GM08714 (cell line): ENCODE data around the gene AFTPH.

Source experiments
- H3K4me3 ChIP-seq: fragments of 200-500 bp; sonication (Bioruptor generic); 2 replicates; pipeline ENCODE4 v1.5.1; 2014; ENCODE audit warnings: mild to moderate bottlenecking, low read length, inconsistent platforms
- ZNF274 ChIP-seq: IDR thresholded peaks from 2 replicates; pipeline ENCODE4 v1.6.1; 2012; ENCODE audit warnings: mild to moderate bottlenecking, low read depth, low read length

Gene AFTPH

GRCh38 chr2:64488050-64488974 is 35.8 kb upstream of the AFTPH start:
- H3K4me3 ChIP-seq, result no peak overlapping the region
- TF ChIP-seq ZNF274, result no peak

GRCh38 chr2:64489081-64489751 is 34.9 kb upstream of the AFTPH start:
- no peak for TF ChIP-seq ZNF274
- no peak overlapping the region for H3K4me3 ChIP-seq

GRCh38 chr2:64491426-64491825 is 32.7 kb upstream of the AFTPH start:
- no peak overlapping the region for H3K4me3 ChIP-seq
- TF ChIP-seq ZNF274, result no peak

GRCh38 chr2:64492272-64492671 is 31.9 kb upstream of the AFTPH start:
- H3K4me3 ChIP-seq, result no peak overlapping the region
- no peak for TF ChIP-seq ZNF274

- TF ChIP-seq ZNF274, result no peak
- no peak overlapping the region for H3K4me3 ChIP-seq
These were observed 31.3 kb upstream of the AFTPH start for GRCh38 chr2:64492821-64493220.

- TF ChIP-seq ZNF274, result no peak
- H3K4me3 ChIP-seq, result no peak overlapping the region
These were observed 30.3 kb upstream of the AFTPH start for GRCh38 chr2:64493788-64494187.

- no peak for TF ChIP-seq ZNF274
- no peak overlapping the region for H3K4me3 ChIP-seq
These were observed 25.7 kb upstream of the AFTPH start for GRCh38 chr2:64498438-64498837.

GRCh38 chr2:64500549-64500948 is 23.6 kb upstream of the AFTPH start:
- H3K4me3 ChIP-seq, result no peak overlapping the region
- no peak for TF ChIP-seq ZNF274

GRCh38 chr2:64501946-64502345 is 22.2 kb upstream of the AFTPH start:
- no peak overlapping the region for H3K4me3 ChIP-seq
- TF ChIP-seq ZNF274, result no peak

- no peak overlapping the region for H3K4me3 ChIP-seq
- no peak for TF ChIP-seq ZNF274
These were observed 21.3 kb upstream of the AFTPH start for GRCh38 chr2:64502860-64503259.

- H3K4me3 ChIP-seq, result no peak overlapping the region
- no peak for TF ChIP-seq ZNF274
These were observed 19.1 kb upstream of the AFTPH start for GRCh38 chr2:64504774-64505720.

- TF ChIP-seq ZNF274, result no peak
- no peak overlapping the region for H3K4me3 ChIP-seq
These were observed 17.4 kb upstream of the AFTPH start for GRCh38 chr2:64506686-64507085.

GRCh38 chr2:64514008-64514407 is 10.1 kb upstream of the AFTPH start:
- H3K4me3 ChIP-seq, result no peak overlapping the region

GRCh38 chr2:64515086-64515485 is 9.0 kb upstream of the AFTPH start:
- TF ChIP-seq ZNF274, result no peak
- no peak overlapping the region for H3K4me3 ChIP-seq

More at GRCh38 chr2:64514008-64514407, 10.1 kb upstream of the AFTPH start:
- no peak for TF ChIP-seq ZNF274
